ENCODE results near the gene DGKG.

Gene DGKG

DNA sequence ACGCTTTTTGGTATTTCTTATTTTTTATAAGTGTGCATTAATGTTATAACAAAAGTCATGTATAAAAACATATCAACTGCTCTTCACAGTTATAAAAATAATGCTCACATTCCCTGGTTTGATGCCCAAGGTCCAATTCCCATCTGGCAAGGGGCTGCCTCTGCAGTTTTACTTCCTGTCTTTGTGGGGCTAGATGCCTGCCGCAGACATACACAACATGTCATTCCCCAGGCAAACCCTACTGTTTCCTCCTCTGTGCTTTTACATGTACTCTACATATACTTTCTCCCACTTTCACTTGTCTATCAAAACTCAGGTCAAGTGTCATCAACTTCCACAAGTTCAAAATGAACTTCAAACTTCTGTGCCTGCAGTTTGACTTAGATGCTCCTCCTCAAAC, 192.7 kb downstream of the DGKG start:
- DNase-seq, result no peak
- no peaks in the 10 kb centered on the region for H3K4me1 Mint-ChIP-seq (ENCODE audit: low read depth)
- H3K27me3 Mint-ChIP-seq, result peaks cover 30% of the 10 kb centered on the region
- peaks cover 3% of the 10 kb centered on the region for H3K9me3 Mint-ChIP-seq
- no peak overlapping the region for H3K4me3 Mint-ChIP-seq
- no peaks in the 10 kb centered on the region for H3K36me3 Mint-ChIP-seq (ENCODE audit: low read depth)
- H3K27ac Mint-ChIP-seq, result no peak overlapping the region

GRCh38 chr3:186168976-186169375, 193.1 kb downstream of the DGKG start:
- DNase-seq, result no peak
- H3K36me3 Mint-ChIP-seq (ENCODE audit: low read depth), result no peaks in the 10 kb centered on the region
- no peak overlapping the region for H3K27ac Mint-ChIP-seq
- H3K4me3 Mint-ChIP-seq, result no peak overlapping the region
- peaks cover 3% of the 10 kb centered on the region for H3K9me3 Mint-ChIP-seq
- H3K27me3 Mint-ChIP-seq, result peaks cover 34% of the 10 kb centered on the region
- no peaks in the 10 kb centered on the region for H3K4me1 Mint-ChIP-seq (ENCODE audit: low read depth)

DNA sequence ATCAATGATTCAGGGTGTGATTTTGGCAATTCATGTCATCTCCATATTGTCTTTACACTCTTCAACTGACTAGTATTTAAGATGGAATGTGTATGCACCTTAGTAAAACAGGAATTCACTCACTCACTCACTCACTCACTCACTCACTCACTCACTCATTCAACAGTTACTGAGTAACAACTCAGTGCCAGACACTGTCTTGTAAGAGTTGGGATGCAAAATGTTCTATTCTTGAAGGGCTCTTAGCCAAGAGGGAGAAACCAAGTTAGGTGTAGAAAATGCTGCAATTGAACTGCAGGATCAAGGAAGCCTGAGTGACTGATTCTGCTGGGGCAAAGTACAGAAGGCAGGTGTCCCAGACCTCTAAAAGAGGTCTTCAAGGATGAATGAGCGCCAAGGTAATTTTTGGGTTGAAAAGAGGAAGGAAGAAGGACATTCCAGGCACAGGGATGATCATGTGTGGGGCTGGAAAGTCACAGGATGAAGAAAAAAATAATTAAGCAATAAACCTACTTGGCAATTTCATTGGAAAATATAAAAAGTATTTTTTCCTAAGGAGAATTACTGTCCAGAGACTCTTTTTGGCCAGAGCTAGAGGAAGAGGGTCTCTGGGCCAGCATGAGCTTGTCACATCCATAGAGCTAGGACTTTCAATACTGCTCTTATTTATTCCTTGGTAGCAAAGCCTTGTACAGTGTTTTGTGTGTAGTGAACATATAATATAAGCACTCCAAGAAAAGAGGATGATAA, 194.2 kb downstream of the DGKG start:
- peaks cover 45% of the 10 kb centered on the region for H3K27me3 Mint-ChIP-seq
- no peaks in the 10 kb centered on the region for H3K36me3 Mint-ChIP-seq (ENCODE audit: low read depth)
- peaks cover 3% of the 10 kb centered on the region for H3K9me3 Mint-ChIP-seq

GRCh38 chr3:186166491-186167288, 195.3 kb downstream of the DGKG start:
- no peak overlapping the region for H3K4me3 Mint-ChIP-seq
- H3K27ac Mint-ChIP-seq, result no peak overlapping the region
- H3K27me3 Mint-ChIP-seq, result peaks cover 54% of the 10 kb centered on the region
- no peaks in the 10 kb centered on the region for H3K36me3 Mint-ChIP-seq (ENCODE audit: low read depth)
- no peaks in the 10 kb centered on the region for H3K4me1 Mint-ChIP-seq (ENCODE audit: low read depth)
- peaks cover 3% of the 10 kb centered on the region for H3K9me3 Mint-ChIP-seq
- no peak for DNase-seq

More for the DNA sequence above, 194.2 kb downstream of the DGKG start:
- DNase-seq, result no peak
- H3K27ac Mint-ChIP-seq, result no peak overlapping the region
- no peak overlapping the region for H3K4me3 Mint-ChIP-seq
- H3K4me1 Mint-ChIP-seq (ENCODE audit: low read depth), result no peaks in the 10 kb centered on the region

- no peaks in the 10 kb centered on the region for H3K36me3 Mint-ChIP-seq (ENCODE audit: low read depth)
- H3K9me3 Mint-ChIP-seq, result peaks cover 3% of the 10 kb centered on the region
- DNase-seq, result no peak
- no peak overlapping the region for H3K27ac Mint-ChIP-seq
- peaks cover 60% of the 10 kb centered on the region for H3K27me3 Mint-ChIP-seq
- no peaks in the 10 kb centered on the region for H3K4me1 Mint-ChIP-seq (ENCODE audit: low read depth)
- no peak overlapping the region for H3K4me3 Mint-ChIP-seq
Measured at GRCh38 chr3:186166036-186166435, 196.0 kb downstream of the DGKG start.

DNA sequence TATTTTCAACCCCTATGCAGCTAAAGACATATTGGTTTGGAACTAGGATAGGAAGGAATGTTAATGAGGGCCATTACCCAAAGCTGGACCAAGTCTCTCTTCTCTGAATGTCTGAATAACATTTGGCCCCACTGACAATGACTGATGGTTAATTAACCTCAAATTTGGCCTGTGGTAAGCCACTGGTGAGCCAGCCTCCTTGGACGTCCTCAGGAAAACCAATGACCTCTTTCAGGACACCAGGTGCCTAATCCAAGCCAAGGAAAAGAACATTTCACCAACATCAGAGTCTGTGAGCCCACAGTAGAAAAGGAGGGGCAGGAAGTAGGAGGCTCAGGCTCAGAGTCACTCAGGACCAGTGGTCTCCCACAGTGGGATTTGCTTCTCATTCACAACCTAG, 196.7 kb downstream of the DGKG start:
- Mint-ChIP-seq H3K36me3 (ENCODE audit: low read depth) (no peaks in the 10 kb centered on the region), H3K9me3 (peaks cover 3% of the 10 kb centered on the region), H3K27me3 (peaks cover 67% of the 10 kb centered on the region), H3K4me1 (ENCODE audit: low read depth) (no peaks in the 10 kb centered on the region), H3K27ac (no peak overlapping the region), H3K4me3 (no peak overlapping the region)
- DNase-seq, result no peak

DNA sequence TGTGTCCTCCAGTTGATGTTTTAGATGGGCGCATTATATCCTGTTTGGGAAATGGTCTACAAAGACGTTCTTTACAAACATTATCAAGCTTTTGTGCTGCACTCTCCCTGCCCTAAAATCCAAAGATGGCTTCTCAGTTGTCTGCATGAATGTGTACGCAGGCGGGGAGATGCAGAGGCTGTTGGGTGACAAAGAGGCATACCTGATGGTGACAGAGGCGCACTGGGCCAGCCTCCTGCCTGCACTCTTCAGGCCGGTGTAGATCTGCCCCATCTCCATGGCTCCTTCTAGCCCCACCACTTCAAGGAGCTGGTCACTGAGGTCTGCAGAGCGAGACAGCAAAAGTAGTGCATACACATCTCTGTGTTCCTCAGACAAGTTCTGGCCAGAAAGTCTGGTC, 197.3 kb downstream of the DGKG start:
- H3K4me1 Mint-ChIP-seq (ENCODE audit: low read depth), result no peaks in the 10 kb centered on the region
- H3K27me3 Mint-ChIP-seq, result peaks cover 74% of the 10 kb centered on the region
- no peak overlapping the region for H3K27ac Mint-ChIP-seq
- H3K9me3 Mint-ChIP-seq, result peaks cover 3% of the 10 kb centered on the region
- no peaks in the 10 kb centered on the region for H3K36me3 Mint-ChIP-seq (ENCODE audit: low read depth)
- no peak for DNase-seq
- no peak overlapping the region for H3K4me3 Mint-ChIP-seq

- H3K9me3 Mint-ChIP-seq, result no peaks in the 10 kb centered on the region
- no peak overlapping the region for H3K27ac Mint-ChIP-seq
- no peak for DNase-seq
- no peaks in the 10 kb centered on the region for H3K36me3 Mint-ChIP-seq (ENCODE audit: low read depth)
- H3K27me3 Mint-ChIP-seq, result peaks cover 68% of the 10 kb centered on the region
- no peaks in the 10 kb centered on the region for H3K4me1 Mint-ChIP-seq (ENCODE audit: low read depth)
- no peak overlapping the region for H3K4me3 Mint-ChIP-seq
Measured at GRCh38 chr3:186162221-186162620, 199.8 kb downstream of the DGKG start.

GRCh38 chr3:186160691-186161243, 201.3 kb downstream of the DGKG start:
- Mint-ChIP-seq H3K36me3 (ENCODE audit: low read depth) (no peaks in the 10 kb centered on the region), H3K4me3 (no peak overlapping the region), H3K27me3 (peaks cover 60% of the 10 kb centered on the region), H3K27ac (no peak overlapping the region), H3K9me3 (no peaks in the 10 kb centered on the region), H3K4me1 (ENCODE audit: low read depth) (no peaks in the 10 kb centered on the region)
- DNase-seq, result no peak

GRCh38 chr3:186154641-186155040, 207.4 kb downstream of the DGKG start:
- Mint-ChIP-seq H3K4me1 (ENCODE audit: low read depth) (peaks cover 16% of the 10 kb centered on the region), H3K4me3 (no peak overlapping the region), H3K36me3 (ENCODE audit: low read depth) (no peaks in the 10 kb centered on the region), H3K9me3 (no peaks in the 10 kb centered on the region), H3K27me3 (peaks cover 47% of the 10 kb centered on the region), H3K27ac (no peak overlapping the region)
- DNase-seq, result no peak

DNA sequence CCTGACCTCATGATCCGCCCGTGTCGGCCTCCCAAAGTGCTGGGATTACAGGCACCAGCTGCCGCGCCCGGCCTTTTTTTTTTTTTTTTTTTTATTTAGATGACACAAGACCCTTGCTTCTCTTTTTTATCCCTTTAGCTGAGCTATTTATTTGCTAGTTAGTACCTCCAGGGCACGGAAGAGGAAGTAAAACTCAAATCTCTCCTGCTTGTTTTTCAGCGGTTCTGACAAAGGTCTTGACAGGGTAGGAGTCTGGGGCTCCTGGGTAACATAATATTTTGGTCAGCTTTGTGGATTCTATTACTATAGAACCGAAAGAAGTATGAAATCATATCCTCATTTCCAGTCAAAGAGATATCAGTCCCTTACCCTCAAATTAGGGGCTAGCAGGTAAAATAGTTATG, 209.1 kb downstream of the DGKG start:
- DNase-seq, result no peak
- no peak overlapping the region for H3K4me3 Mint-ChIP-seq

GRCh38 chr3:186152361-186152798, 209.7 kb downstream of the DGKG start:
- H3K27ac Mint-ChIP-seq, result no peak overlapping the region
- no peaks in the 10 kb centered on the region for H3K36me3 Mint-ChIP-seq (ENCODE audit: low read depth)
- no peaks in the 10 kb centered on the region for H3K9me3 Mint-ChIP-seq
- H3K27me3 Mint-ChIP-seq, result peaks cover 64% of the 10 kb centered on the region
- H3K4me3 Mint-ChIP-seq, result no peak overlapping the region
- peaks cover 16% of the 10 kb centered on the region for H3K4me1 Mint-ChIP-seq (ENCODE audit: low read depth)
- DNase-seq, result no peak

More for the DNA sequence above, 209.1 kb downstream of the DGKG start:
- H3K4me1 Mint-ChIP-seq (ENCODE audit: low read depth), result peaks cover 16% of the 10 kb centered on the region
- H3K36me3 Mint-ChIP-seq (ENCODE audit: low read depth), result no peaks in the 10 kb centered on the region
- no peak overlapping the region for H3K27ac Mint-ChIP-seq
- no peaks in the 10 kb centered on the region for H3K9me3 Mint-ChIP-seq
- peaks cover 59% of the 10 kb centered on the region for H3K27me3 Mint-ChIP-seq

DNA sequence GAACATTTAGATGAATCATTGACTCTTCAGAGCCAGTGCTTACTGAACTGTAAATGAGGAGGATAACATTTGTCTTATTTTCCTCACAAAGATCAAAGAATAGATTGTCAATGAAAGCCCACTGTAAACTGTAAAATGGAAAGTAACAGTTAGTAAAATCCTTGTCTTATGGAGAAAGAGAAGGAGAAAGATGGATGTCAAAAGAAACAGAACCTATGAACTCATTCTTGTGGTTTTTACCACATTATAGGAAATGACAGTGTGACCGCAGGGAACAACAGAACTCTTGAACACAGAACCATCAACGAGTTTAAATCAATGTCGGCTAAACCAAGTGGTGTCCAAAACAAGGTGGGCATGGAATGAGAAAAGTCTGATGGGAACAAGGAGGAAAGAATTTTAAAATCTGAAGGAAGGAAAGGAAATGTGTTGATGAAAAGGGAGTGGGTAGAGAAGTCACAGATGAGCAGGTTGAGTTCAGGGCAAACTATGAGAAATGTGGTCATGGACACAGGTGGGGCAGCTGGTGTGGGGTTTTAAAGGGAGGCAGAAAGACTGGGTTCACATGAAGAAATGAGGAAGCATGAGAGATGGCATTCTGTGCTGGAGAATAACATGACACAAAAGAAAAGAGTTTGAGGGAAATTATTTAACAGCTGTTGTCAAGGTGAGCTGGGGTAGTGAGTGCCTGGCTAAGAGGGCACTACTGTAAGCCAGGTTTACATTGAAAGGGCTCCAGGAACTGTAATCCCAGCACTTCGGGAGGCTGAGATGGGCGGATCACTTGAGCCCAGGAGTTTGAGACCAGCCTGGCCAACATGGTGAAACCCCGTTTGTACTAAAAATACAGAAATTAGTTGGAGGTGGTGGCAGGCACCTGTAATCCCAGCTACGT, 210.7 kb downstream of the DGKG start:
- peak overlapping the region; percentile 22 for H3K27ac Mint-ChIP-seq
- H3K27me3 Mint-ChIP-seq, result peaks cover 72% of the 10 kb centered on the region
- peaks cover 16% of the 10 kb centered on the region for H3K4me1 Mint-ChIP-seq (ENCODE audit: low read depth)
- H3K36me3 Mint-ChIP-seq (ENCODE audit: low read depth), result no peaks in the 10 kb centered on the region
- DNase-seq, result no peak
- H3K4me3 Mint-ChIP-seq, result no peak overlapping the region
- no peaks in the 10 kb centered on the region for H3K9me3 Mint-ChIP-seq
